Measurements from ENCODE around the gene APOE.

APOE gene

DNA sequence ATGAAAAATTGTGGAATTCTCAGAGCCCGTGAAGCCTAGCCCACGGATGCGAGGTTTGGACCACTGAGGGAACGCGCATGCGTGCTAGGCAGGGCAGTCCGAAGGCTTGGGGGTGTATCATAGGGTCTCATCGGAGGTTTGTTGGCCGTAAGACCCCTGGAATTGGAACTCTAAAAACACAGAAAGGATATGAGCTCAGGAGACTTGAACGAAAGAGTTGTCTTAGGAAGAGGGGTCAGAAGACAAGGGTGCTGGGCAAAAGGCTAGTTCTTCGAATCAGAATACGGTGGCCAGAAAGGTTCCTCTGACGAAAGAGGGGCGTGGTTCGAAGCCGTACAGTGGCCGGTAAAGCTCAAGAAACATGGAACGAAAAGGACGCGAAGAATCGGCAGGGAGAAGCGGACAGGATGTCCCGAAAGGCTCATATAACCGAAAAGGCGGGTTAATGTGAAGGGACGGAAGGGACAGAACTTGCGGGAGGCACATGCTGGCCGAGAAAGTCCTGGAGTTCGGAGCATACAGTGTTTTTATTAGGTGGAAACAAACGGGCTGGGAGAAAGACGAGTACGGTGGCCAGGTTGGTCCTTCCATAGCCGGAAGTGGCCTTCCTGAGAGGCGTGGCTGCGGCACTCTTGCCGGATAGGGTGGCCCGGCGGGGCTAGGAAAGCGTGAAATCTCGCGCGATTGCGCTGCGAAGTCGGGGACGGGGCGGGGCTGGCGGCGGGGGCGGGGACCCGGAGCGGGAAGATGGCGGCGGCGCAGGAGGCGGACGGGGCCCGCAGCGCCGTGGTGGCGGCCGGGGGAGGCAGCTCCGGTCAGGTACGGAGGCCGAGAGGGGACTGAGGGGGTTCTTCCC, 49.3 kb downstream of the APOE start, which contains the start of gene CLPTM1:
TSS of gene CLPTM1 (plus strand) at position 732 of the 856 bp plus-strand sequence. CDS start at position 748, 16 bp downstream.
- peak; percentile 80 for DNase-seq

DNA sequence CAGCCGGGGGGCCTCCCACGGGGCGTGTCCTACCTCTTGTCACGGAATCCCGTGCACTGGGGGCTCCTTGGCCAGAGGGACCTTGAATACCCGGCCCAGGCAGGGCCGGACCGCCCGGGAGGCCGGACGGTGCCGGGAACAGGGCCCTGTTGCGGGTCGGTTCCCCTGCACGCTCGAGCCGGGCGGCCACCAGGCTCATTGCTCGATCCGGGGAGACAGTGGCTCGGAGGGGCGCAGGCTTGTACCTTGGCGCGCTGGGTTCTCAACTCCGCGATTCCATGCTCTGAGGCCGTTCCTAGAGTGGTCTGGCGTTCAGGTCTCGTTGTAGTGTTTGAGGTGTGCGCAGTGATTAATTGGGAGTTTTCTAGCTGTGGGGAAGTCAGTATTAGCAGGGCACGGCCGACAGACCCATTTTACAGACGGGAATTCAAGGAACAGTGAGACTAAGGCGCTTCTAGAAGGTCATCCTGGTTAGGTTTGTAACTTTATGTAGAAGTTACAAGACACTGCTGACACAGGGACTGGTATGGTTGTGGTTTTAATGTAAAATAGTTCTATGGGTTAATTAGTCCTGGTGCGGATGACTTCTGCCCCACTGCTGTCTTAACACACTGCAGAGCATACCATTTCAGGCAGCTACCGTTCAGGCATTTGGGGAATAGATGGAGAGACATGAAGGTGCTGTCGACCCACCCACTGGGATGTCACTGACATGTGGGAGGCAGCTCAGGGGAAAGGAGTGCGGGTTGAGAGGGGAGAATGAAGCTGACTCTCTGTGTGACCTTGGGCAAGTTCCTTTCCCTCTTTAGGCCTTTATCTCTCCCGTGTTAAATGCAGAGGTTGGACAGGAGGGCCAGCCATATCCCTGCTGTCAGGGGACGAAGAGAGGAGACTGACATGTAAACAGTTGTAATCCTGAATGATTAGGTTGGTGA, 50.2 kb downstream of the APOE start:
- DNase-seq = no peak

GRCh38 chr19:44957526-44957925, 51.9 kb downstream of the APOE start:
- no peak for DNase-seq

- DNase-seq = no peak
Measured at GRCh38 chr19:44958090-44958489, 52.5 kb downstream of the APOE start.

Measured in GOT3 (cell line).